Measurements from ENCODE around the gene CTU2. TPM values are rescaled to one million over a fixed set of nuclear protein-coding genes. Genes with fewer than 3 reads are reported as not detected.

The CTU2 gene
- total and polyA plus RNA-seq, 2 donors (not counting 1 experiment from before 2014, with no cell fraction given): 18.4 to 23.7 TPM

DNA sequence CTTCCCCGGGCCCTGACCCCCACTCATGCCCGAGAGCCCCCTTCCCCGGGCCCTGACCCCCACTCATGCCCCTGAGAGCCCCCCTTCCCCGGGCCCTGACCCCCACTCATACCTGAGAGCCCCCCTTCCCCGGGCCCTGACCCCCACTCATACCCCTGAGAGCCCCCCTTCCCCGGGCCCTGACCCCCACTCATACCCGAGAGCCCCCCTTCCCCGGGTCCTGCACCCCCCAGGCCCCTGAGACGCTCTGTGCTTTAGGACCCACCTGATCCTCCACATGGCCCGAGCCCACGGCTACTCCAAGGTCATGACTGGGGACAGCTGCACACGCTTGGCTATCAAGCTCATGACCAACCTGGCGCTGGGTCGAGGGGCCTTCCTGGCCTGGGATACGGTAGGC is 6.8 kb downstream of the CTU2 start:
- H3K9me3 Mint-ChIP-seq (ENCODE audit: insufficient read depth): no peaks in the 10 kb centered on the region
- POLR2A ChIA-PET: no interaction called here
- peaks cover 29% of the 10 kb centered on the region for H3K79me2 ChIP-seq (ENCODE audit: control insufficient read depth, insufficient read depth, low read length)
- H4K20me1 ChIP-seq (ENCODE audit: control insufficient read depth, insufficient read depth, low read length, poor library complexity, severe bottlenecking): peaks cover 26% of the 10 kb centered on the region
- CTCF ChIA-PET: no interaction called here
- no peaks in the 10 kb centered on the region for H3K9me3 ChIP-seq (ENCODE audit: control extremely low read depth in 1 of 3, control insufficient read depth in 2 of 3, insufficient read depth in 1 of 3, low read length in 2 of 3)
- ATAC-seq (ENCODE audit: low read depth) (no peak), DNase-seq (no peak)
- no peaks in the 10 kb centered on the region for H3K27me3 ChIP-seq (replicated peaks in 1 of 4; ENCODE audit: control extremely low read depth in 1 of 4, control insufficient read depth in 3 of 4, insufficient read depth in 4 of 4, low read length in 3 of 4)
- no peaks in the 10 kb centered on the region for H3K4me1 ChIP-seq (ENCODE audit: control insufficient read depth in 2 of 2, insufficient read depth in 2 of 2, low read length in 2 of 2)
- no peaks in the 10 kb centered on the region for H3K27me3 Mint-ChIP-seq
- H3K4me3 ChIP-seq (ENCODE audit: control extremely low read depth in 1 of 5, extremely low read depth in 1 of 5, insufficient read depth in 1 of 5, low read depth in 2 of 5, low read length in 4 of 5): no peak overlapping the region
- H3K4me2 ChIP-seq (replicated peaks; ENCODE audit: low read depth, low read length, poor library complexity, severe bottlenecking): no peak overlapping the region
- no peak overlapping the region for H3K27ac Mint-ChIP-seq
- H3K9ac ChIP-seq (ENCODE audit: low read length): no peak overlapping the region
- no peak for TF ChIP-seq EZH2 (IDR thresholded peaks at IDR 0.05; ENCODE audit: borderline replicate concordance, insufficient read depth, low read depth, low read length, poor library complexity, severe bottlenecking)
- TF ChIP-seq, protein P1, sequence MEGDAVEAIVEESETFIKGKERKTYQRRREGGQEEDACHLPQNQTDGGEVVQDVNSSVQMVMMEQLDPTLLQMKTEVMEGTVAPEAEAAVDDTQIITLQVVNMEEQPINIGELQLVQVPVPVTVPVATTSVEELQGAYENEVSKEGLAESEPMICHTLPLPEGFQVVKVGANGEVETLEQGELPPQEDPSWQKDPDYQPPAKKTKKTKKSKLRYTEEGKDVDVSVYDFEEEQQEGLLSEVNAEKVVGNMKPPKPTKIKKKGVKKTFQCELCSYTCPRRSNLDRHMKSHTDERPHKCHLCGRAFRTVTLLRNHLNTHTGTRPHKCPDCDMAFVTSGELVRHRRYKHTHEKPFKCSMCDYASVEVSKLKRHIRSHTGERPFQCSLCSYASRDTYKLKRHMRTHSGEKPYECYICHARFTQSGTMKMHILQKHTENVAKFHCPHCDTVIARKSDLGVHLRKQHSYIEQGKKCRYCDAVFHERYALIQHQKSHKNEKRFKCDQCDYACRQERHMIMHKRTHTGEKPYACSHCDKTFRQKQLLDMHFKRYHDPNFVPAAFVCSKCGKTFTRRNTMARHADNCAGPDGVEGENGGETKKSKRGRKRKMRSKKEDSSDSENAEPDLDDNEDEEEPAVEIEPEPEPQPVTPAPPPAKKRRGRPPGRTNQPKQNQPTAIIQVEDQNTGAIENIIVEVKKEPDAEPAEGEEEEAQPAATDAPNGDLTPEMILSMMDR (IDR thresholded peaks at IDR 0.05): no peak
- H3K4me1 Mint-ChIP-seq: no peaks in the 10 kb centered on the region
- no peak overlapping the region for H2AFZ ChIP-seq (ENCODE audit: insufficient read depth, low read depth, low read length, poor library complexity, severe bottlenecking)
- WGBS (ENCODE audit: insufficient coverage): 97% methylated on average over 8 of the region's 15 CpGs
- H3K36me3 ChIP-seq (replicated peaks in 1 of 2; ENCODE audit: control extremely low read depth in 1 of 2, control insufficient read depth in 1 of 2, extremely low read depth in 1 of 2, insufficient read depth in 2 of 2, low read length in 1 of 2): peaks cover 0 to 46% of the 10 kb centered on the region in 2 experiments
- intact Hi-C loops (cut with micrococcal nuclease): no loop called here
- no peak overlapping the region for H3K27ac ChIP-seq (ENCODE audit: low read length in 2 of 2)
- H3K4me3 Mint-ChIP-seq: no peak overlapping the region

DNA sequence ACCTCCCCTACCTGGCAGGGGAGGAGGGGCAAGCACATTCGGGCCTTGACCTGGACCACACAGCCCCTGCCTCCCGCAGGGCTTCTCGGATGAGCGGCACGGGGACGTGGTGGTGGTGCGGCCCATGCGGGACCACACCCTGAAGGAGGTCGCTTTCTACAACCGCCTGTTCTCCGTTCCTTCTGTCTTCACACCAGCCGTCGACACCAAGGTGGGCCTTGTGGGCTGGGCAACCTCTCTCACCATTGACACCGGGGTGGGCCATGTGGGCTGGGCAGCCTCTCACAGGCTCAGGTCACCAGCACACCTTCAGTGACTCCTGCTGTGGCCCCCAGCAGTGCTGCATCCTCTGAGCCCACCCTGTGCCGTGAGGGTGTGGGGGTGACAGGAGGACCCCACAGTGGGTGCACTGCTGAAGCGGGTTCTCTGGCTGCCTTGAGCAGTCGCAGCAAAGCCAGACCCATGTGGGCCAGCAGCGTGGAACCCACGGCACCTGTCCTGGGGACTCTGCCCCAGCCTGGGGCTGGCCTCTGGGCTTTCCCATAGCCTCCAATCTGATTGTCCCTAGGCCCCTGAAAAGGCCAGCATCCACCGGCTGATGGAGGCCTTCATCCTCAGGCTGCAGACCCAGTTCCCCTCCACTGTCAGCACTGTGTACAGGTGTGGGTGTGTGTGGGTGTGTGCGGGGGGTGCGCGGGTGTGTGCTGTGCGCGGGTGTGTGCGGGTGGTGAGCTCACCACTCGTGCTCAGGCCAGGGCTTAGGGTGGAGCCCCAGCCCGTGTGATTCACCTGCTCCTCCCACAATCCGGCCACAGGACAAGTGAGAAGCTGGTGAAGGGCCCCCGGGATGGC is 7.5 kb downstream of the CTU2 start:
- Histone ChIP-seq H4K20me1 (ENCODE audit: control insufficient read depth, insufficient read depth, low read length, poor library complexity, severe bottlenecking) (peaks cover 26% of the 10 kb centered on the region), H3K27me3 (replicated peaks in 1 of 4; ENCODE audit: control extremely low read depth in 1 of 4, control insufficient read depth in 3 of 4, insufficient read depth in 4 of 4, low read length in 3 of 4) (no peaks in the 10 kb centered on the region), H3K9me3 (ENCODE audit: control extremely low read depth in 1 of 3, control insufficient read depth in 2 of 3, insufficient read depth in 1 of 3, low read length in 2 of 3) (no peaks in the 10 kb centered on the region), H3K4me1 (ENCODE audit: control insufficient read depth in 2 of 2, insufficient read depth in 2 of 2, low read length in 2 of 2) (no peaks in the 10 kb centered on the region), H3K4me3 (ENCODE audit: control extremely low read depth in 1 of 5, extremely low read depth in 1 of 5, insufficient read depth in 1 of 5, low read depth in 2 of 5, low read length in 4 of 5) (no peak overlapping the region), H3K27ac (ENCODE audit: low read length in 2 of 2) (no peak overlapping the region), H3K9ac (ENCODE audit: low read length) (no peak overlapping the region), H3K79me2 (ENCODE audit: control insufficient read depth, insufficient read depth, low read length) (peaks cover 22% of the 10 kb centered on the region), H2AFZ (ENCODE audit: insufficient read depth, low read depth, low read length, poor library complexity, severe bottlenecking) (no peak overlapping the region), H3K36me3 (replicated peaks in 1 of 2; ENCODE audit: control extremely low read depth in 1 of 2, control insufficient read depth in 1 of 2, extremely low read depth in 1 of 2, insufficient read depth in 2 of 2, low read length in 1 of 2) (peaks cover 0 to 54% of the 10 kb centered on the region in 2 experiments), H3K4me2 (replicated peaks; ENCODE audit: low read depth, low read length, poor library complexity, severe bottlenecking) (no peak overlapping the region)
- Mint-ChIP-seq H3K27me3 (no peaks in the 10 kb centered on the region), H3K9me3 (ENCODE audit: insufficient read depth) (no peaks in the 10 kb centered on the region), H3K27ac (no peak overlapping the region), H3K4me1 (no peaks in the 10 kb centered on the region), H3K4me3 (no peak overlapping the region)
- POLR2A ChIA-PET: interaction anchor here (0.5 kb wide), 1 partner anchor 115 kb away, joined by 3 read pairs; no protein-coding TSS in a partner anchor
- no peak for TF ChIP-seq EZH2 (IDR thresholded peaks at IDR 0.05; ENCODE audit: borderline replicate concordance, insufficient read depth, low read depth, low read length, poor library complexity, severe bottlenecking)
- TF ChIP-seq, protein P1 (IDR thresholded peaks at IDR 0.05): no peak
- intact Hi-C loops (cut with micrococcal nuclease): no loop called here
- no peak for DNase-seq
- 89% methylated on average over 28 of the region's 30 CpGs for WGBS (ENCODE audit: insufficient coverage)
- CTCF ChIA-PET: no interaction called here
- ATAC-seq (ENCODE audit: low read depth): no peak
